Stimulated activated CD4-positive, alpha-beta T cell treated with anti-CD3 and anti-CD28 coated beads, Interleukin-12 subunit alpha, Interleukin-12 subunit beta, amount 100 ng/mL, for 4 hours (primary cell): ENCODE data around the gene BAD.
A peak's percentile ranks its signal among the peaks of the same experiment; 100 is the strongest.

Source experiments
- DNase-seq: peaks from one replicate; pipeline ENCODE4 v3.0.0-alpha.2; 2020

Gene BAD

DNA sequence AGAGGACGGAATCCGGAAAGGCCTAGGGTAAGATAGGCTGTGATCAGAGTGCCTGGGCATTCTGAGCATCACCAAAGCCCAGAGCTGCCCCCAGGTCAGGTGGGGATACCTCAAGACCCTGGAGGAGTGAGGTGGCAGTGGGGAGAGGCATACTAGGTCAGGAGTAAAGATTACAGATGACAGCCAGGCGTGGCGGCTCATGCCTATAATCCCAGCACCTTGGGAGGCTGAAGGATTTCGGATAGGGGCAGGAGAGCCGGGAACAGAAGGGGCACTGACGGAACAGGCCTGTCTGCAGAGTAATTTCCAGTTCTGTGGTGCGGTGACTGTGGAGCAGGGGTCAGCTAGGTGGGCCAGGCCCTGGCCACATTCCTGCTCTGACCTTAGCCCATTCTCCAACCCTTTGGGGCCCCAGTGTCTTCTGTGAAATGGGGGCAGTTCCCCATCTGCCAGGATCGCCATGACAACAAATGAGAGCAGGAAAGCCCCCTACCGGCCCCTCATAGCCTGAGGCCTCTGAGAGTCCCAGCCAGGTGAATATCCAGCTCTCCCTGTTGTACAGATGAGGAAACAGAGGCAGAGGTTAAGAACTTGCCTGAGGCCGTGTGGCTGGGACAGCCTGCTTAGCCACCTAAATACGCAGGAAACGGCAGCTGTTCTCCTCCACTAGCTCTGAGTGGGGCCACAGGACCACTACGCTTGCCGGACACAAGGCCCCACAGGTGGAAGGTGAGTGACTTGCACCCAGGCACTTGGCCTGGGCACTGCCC, 9.2 kb downstream of the BAD start:
- DNase-seq: no peak

DNA sequence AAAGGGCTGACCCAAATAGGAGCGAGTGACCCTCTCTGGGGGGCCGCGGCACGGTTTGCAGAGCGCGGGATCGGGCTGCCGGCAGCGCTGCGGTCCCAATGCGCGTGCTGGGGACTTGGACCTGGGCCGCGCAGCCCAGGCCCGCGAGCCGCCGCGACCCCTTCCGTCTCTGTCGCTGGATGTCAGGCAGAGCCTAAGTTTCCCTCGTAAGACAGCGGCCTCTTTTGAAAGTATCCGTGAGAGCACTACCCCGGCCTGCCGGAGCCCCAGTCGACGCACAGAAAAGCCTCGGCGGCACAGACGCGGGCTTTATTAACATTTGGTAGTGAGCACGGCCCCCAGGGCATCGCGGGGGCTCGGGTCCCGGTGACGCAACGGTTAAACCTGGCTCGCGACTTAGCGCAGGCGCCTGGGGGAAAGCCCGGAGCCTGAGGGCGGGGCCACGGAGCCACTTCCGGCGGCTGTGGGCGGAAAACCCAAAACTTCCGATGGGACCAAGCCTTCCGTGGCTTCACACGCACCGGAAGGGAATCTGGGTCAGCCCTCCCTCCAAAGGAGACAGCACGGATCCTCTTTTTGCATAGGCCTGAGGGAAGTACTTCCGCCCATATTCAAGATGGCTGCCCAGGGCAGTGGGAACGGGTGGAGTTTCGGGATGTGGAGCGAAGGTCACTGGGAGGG, 14.8 kb downstream of the BAD start:
- peak; percentile 97 for DNase-seq

GRCh38 chr11:64268893-64269539, 15.4 kb downstream of the BAD start:
- peak; percentile 53 for DNase-seq

DNA sequence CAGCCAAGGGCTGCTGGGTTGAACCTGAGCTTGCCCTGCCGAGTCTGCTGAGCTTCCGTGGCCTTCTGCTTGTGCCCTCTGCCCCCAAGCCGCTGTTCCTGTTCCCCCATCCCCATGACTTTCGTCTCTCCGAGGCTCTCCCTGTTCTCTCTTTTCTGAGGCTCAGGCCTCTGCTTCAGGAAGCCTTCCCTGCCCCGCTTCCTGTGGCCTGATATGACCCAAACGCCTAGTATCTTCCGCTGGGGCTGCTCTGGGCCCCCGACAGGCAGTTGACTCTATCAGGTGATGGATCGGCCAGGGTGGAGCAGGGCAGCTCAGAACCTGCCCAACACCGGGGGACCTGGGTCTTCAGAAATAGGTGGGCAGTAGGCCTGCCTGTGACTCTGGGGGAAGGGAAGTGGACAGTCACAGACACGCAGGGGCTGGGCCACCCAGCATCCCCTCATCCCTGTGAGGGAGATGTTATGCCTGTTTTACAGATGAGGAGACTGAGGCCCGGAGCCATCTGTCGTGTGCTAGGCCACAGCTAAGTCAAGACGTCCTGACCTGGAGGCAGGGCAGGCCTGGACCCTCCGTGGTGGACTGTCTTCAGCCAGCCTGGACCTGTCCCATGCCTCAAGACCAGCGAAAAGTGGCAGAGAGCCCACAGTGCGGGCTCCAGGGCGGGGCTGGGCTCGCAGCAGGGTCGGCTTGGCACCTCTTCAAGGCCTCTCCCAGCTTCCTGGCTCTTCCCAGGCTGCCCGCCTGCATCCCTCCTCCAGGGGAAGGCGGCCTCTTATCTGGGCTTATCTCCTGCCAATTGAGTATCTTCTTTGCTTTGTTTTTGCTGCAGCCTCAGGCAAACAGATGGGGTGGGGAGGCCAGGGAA, 16.2 kb downstream of the BAD start:
- no peak for DNase-seq

DNA sequence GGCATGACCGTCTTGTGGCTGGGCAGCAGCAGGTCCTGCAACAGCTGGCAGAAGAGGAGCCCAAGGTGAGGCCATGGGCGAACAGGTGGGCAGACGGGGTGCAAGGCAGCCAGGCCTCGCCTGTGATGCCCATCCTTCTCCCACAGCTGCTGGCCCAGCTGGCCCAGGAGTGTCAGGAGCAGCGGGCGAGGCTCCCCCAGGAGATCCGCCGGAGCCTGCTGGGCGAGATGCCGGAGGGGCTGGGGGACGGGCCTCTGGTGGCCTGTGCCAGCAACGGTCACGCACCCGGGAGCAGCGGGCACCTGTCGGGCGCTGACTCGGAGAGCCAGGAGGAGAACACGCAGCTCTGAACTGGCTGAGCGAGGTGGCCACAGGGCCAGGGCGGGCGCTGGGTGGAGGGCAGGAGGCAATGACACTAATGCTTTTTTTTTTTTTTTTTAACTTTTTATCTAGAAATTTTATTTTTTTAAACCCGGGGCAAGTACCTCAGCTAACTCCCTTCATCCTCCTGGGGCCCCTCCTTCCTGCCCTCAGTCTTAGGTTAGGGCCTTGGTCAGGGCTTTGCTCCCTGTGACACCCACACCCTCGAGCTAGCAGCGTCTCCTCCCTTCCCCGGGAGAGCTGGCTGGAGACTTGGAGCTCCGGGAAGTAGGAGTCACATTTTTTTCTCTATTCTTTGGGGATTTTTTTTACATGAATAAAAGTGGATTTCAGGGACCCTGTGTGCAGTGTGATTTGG, 17.1 kb downstream of the BAD start:
- no peak for DNase-seq

DNA sequence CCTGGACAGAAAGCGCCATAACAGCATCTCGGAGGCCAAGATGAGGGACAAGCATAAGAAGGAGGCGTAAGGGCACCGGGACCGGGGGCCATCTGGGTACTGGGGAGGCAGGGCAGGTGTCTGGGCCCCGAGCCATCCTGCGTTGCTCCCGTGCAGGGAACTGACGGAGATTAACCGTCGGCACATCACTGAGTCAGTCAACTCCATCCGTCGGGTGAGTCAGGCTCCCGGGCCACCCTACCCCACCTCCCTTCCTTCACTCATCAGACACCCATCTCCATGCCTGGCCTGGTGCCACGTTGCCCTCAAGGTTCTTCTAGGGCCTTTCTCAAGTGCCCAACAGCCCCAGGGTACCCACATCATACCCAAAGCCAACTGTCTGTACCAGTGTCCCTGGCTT, 18.1 kb downstream of the BAD start:
- no peak for DNase-seq

- no peak for DNase-seq
Measured at GRCh38 chr11:64265176-64266160, 19.0 kb downstream of the BAD start.

DNA sequence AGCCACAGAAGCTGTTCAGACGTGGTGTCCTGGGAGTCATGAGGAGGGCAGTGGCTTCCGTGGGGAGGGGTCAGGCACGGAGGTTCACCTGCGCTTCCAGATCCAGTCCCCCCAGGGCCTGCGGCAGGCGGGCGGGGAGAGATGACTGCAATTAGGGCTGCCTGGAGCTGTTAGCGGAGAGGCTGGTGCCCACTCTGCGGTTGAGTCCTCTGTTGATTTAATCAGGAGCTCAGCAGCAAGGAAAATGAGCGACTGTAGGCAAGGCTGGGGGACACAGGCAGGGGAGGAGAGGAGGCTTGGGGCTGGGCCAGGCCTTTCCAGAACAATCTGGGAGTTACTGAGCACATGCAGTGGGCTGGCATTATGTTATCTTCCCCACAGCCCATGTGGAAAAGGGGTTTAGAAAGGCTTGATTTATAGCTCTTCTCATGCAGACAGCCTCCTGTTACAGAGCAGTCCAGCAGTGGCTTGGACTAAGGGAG, 20.1 kb downstream of the BAD start:
- no peak for DNase-seq

DNA sequence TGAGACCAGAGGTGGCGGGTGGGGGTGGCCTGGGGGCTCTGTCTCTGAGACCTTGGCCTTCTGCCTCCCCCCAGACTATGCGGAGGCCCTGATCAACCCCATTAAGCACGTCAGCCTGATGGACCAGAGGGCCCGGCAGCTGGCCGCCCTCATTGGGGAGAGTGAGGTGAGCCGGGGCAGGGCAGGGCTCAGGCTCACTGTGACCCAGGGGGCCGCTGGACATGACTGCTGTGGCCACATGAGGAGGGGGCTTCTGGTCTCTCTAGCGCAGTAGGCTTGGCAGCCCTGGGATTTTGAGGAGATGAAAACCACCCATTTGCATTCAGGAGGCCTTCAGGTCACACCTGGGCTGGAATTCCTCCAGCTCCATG, 20.5 kb downstream of the BAD start:
- DNase-seq: no peak

GRCh38 chr11:64263021-64263946, 21.2 kb downstream of the BAD start:
- DNase-seq: no peak

- no peak for DNase-seq
Measured at GRCh38 chr11:64262271-64263002, 22.0 kb downstream of the BAD start.

- DNase-seq: no peak
Measured at GRCh38 chr11:64261556-64262080, 22.8 kb downstream of the BAD start.

GRCh38 chr11:64260147-64260708, 24.2 kb downstream of the BAD start:
- no peak for DNase-seq

DNA sequence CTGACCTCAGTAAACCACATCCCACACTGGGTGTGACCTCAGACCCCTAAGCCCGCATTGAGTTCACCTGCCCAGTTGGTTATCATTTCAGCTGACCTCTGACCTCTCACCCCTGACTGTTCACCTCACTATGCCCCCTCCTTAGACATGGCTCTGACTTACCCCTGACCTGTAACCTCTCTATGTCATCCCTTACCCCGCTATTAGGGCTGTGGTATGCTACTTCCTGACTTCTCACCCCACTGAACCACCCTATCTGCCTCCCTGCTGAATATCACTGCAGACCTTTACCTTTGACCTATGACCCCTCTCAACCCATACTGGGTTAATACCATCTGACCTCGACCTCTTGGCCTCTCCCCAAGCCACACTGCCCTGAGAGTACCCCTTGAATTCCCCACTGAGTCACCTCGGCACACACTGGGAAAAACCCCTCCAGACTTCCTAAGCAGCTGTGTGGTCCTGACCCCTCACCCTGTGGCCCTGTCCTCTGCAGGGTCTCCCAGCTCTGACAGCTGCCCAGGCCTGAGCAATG, 24.9 kb downstream of the BAD start:
- DNase-seq: no peak

GRCh38 chr11:64258946-64259532, 25.4 kb downstream of the BAD start:
- no peak for DNase-seq

GRCh38 chr11:64258356-64258755, 26.1 kb downstream of the BAD start:
- DNase-seq: no peak

DNA sequence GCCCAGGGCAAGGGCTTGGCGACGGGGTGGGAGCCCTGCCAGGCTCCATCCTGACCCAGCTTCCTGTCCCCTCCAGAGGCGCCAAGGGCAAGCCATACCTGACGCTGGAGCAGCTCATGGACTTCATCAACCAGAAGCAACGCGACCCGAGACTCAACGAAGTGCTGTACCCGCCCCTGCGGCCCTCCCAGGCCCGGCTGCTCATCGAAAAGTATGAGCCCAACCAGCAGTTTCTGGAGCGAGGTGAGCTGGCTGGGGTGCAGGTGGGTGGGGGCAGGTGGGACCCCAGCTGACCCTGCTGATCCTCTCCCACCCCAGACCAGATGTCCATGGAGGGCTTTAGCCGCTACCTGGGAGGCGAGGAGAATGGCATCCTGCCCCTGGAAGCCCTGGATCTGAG, 28.2 kb downstream of the BAD start:
- DNase-seq: no peak
